HepG2 (cell line): Measurements from ENCODE around the gene CRTAC1. TPM values are rescaled to one million over a fixed set of nuclear protein-coding genes. Genes with fewer than 3 reads are reported as not detected.
A peak's percentile ranks its signal among the peaks of the same experiment; 100 is the strongest.

Experiments
- ARID3A ChIP-seq: IDR thresholded peaks from 2 replicates; pipeline ENCODE4 v1.6.1; 2012; ENCODE audit warnings: low read depth, low read length, improper control_type of control experiment
- BCL6 ChIP-seq: IDR thresholded peaks from 2 replicates; pipeline ENCODE4 v1.6.1; 2016; ENCODE audit warnings: missing genetic modification reagents, missing compliant biosample characterization
- DDIT3 ChIP-seq: sonication (generic); formaldehyde crosslinking; IDR thresholded peaks from 2 replicates; pipeline ENCODE4 v1.4.0; 2020; ENCODE audit warnings: mild to moderate bottlenecking, missing genetic modification reagents
- ELF4 ChIP-seq: sonication (generic); formaldehyde crosslinking; IDR thresholded peaks from 2 replicates; pipeline ENCODE4 v1.5.0; 2020; ENCODE audit warnings: missing genetic modification reagents, mild to moderate bottlenecking, moderate library complexity, borderline replicate concordance
- ESRRA ChIP-seq: sonication (generic); formaldehyde crosslinking; IDR thresholded peaks from 2 replicates; pipeline ENCODE4 v1.5.1; 2020; ENCODE audit warnings: mild to moderate bottlenecking, low read depth, missing genetic modification reagents
- ETV5 ChIP-seq: IDR thresholded peaks from 2 replicates; pipeline ENCODE4 v1.6.1; 2018; ENCODE audit warnings: missing biosample characterization, missing genetic modification reagents, inconsistent platforms, borderline replicate concordance
- HHEX ChIP-seq: IDR thresholded peaks from 2 replicates; pipeline ENCODE4 v1.6.1; 2016; ENCODE audit warnings: control low read depth
- HMG20A ChIP-seq: IDR thresholded peaks from 2 replicates; pipeline ENCODE4 v1.6.1; 2016; ENCODE audit warnings: borderline replicate concordance
- HNF1B ChIP-seq: sonication (generic); formaldehyde crosslinking; IDR thresholded peaks from 2 replicates; pipeline ENCODE4 v1.5.1; 2020; ENCODE audit warnings: mild to moderate bottlenecking, moderate library complexity, missing genetic modification reagents
- IKZF5 ChIP-seq: IDR thresholded peaks from 2 replicates; pipeline ENCODE4 v1.6.1; 2018; ENCODE audit warnings: missing genetic modification reagents, mild to moderate bottlenecking, missing compliant biosample characterization
- JARID2 ChIP-seq: sonication (generic); formaldehyde crosslinking; IDR thresholded peaks from 2 replicates; pipeline ENCODE4 v1.8.1; 2023; ENCODE audit warnings: missing genetic modification reagents, inconsistent platforms; ENCODE audit not compliant: insufficient replicate concordance
- MED1 ChIP-seq: sonication (generic); formaldehyde crosslinking; IDR thresholded peaks from 2 replicates; pipeline ENCODE4 v1.4.0; 2020; ENCODE audit warnings: missing genetic modification reagents
- MIXL1 ChIP-seq: IDR thresholded peaks from 2 replicates; pipeline ENCODE4 v1.6.1; 2016
- NR2F2 ChIP-seq: IDR thresholded peaks from 2 replicates; pipeline ENCODE4 v1.6.1; 2012; ENCODE audit warnings: low read depth, inconsistent platforms, borderline replicate concordance
- NR2F6 ChIP-seq, 2 experiments: IDR thresholded peaks; 2 replicates each; pipeline ENCODE4 v1.6.1; 2016; ENCODE audit warnings: antibody characterized with exemption in 1 of 2, mild to moderate bottlenecking in 1 of 2
- ONECUT2 ChIP-seq: sonication (generic); formaldehyde crosslinking; IDR thresholded peaks from 2 replicates; pipeline ENCODE4 v1.4.0; 2020; ENCODE audit warnings: missing genetic modification reagents
- SALL2 ChIP-seq: sonication (generic); formaldehyde crosslinking; IDR thresholded peaks from 2 replicates; pipeline ENCODE4 v1.8.1; 2023; ENCODE audit warnings: mild to moderate bottlenecking, missing genetic modification reagents, inconsistent platforms
- SKIL ChIP-seq: sonication (generic); formaldehyde crosslinking; IDR thresholded peaks from 2 replicates; pipeline ENCODE4 v1.8.0; 2022; ENCODE audit warnings: missing genetic modification reagents, mild to moderate bottlenecking, moderate library complexity, borderline replicate concordance
- SSRP1 ChIP-seq: IDR thresholded peaks from 2 replicates; pipeline ENCODE4 v1.6.1; 2016; ENCODE audit warnings: control low read depth
- ZBTB33 ChIP-seq: sonication (generic); formaldehyde crosslinking; IDR thresholded peaks from 2 replicates; pipeline ENCODE4 v1.4.0; 2020; ENCODE audit warnings: missing genetic modification reagents
- ZNF335 ChIP-seq: sonication (generic); formaldehyde crosslinking; IDR thresholded peaks from 2 replicates; pipeline ENCODE4 v1.4.0; 2020; ENCODE audit warnings: missing genetic modification reagents
- ZNF343 ChIP-seq: sonication (generic); formaldehyde crosslinking; IDR thresholded peaks from 2 replicates; pipeline ENCODE4 v1.4.0; 2020; ENCODE audit warnings: mild to moderate bottlenecking, missing genetic modification reagents
- ZNF530 ChIP-seq: sonication (generic); formaldehyde crosslinking; IDR thresholded peaks from 2 replicates; pipeline ENCODE4 v1.5.0; 2020; ENCODE audit warnings: low read depth, mild to moderate bottlenecking, missing genetic modification reagents
- ZNF773 ChIP-seq: sonication (generic); formaldehyde crosslinking; IDR thresholded peaks from 2 replicates; pipeline ENCODE4 v1.4.0; 2020; ENCODE audit warnings: missing genetic modification reagents, borderline replicate concordance
- polyA plus RNA-seq, 8 experiments: library from polyadenylated mRNA; depleted of rRNA in 3 of 8; stranded (reverse) in 7 of 8; unstranded in 1 of 8; fragments of >200 nt; fragmentation: Illumina TruSeq in 4 of 8; extraction: Trizol in 4 of 8; gene quantifications; 2 replicates each; pipeline versions ENCODE4 v1.2.1 to v1.2.3, GENCODE V29; 2011 to 2016; ENCODE audit warnings: low read depth in 4 of 8, missing spikeins in 1 of 8, mixed read lengths in 1 of 8; ENCODE audit not compliant: insufficient read depth in 1 of 8
- total RNA-seq, 5 experiments: library from RNA; depleted of rRNA; stranded (reverse); fragments of >200 nt; fragmentation: Illumina TruSeq; extraction: Trizol; gene quantifications; 2 replicates each; pipeline ENCODE4 v1.2.3, GENCODE V29; 2016; ENCODE audit warnings: low read depth in 1 of 5

CRTAC1 gene
- total and polyA plus RNA-seq, 2 of the 13 experiments (the other 11 are each of a cell fraction or from before 2014, with no cell fraction given) = not detected

GRCh38 chr10:97861924-97862323, 168.5 kb downstream of the CRTAC1 start (continued):
- TF ChIP-seq ZNF773 (CRISPR knock-in tag) (no peak), HNF1B (CRISPR knock-in tag) (no peak), ETV5 (CRISPR knock-in tag) (no peak), ONECUT2 (CRISPR knock-in tag) (peak; percentile 77), ZNF343 (CRISPR knock-in tag) (no peak), HHEX (CRISPR knock-in tag) (peak; percentile 78; the same call in 1 of the 2 replicates), JARID2 (CRISPR knock-in tag) (no peak), NR2F6 (IDR thresholded peaks at IDR 0.05) (peak; percentile 83), NR2F6 (CRISPR knock-in tag; IDR thresholded peaks at IDR 0.05) (peak; percentile 73), MIXL1 (CRISPR knock-in tag) (0 out of 2 replicates have a peak, but pooled peaks have one; percentile 13), SSRP1 (no peak), ESRRA (no peak; the same call in 1 of the 2 replicates), NR2F2 (peak; percentile 81), BCL6 (CRISPR knock-in tag) (peak; percentile 64), SKIL (CRISPR knock-in tag) (no peak), HMG20A (CRISPR knock-in tag) (0 out of 2 replicates have a peak, but pooled peaks have one; percentile 27), DDIT3 (CRISPR knock-in tag) (no peak), MED1 (CRISPR knock-in tag) (no peak), ARID3A (peak; percentile 89), ZNF530 (CRISPR knock-in tag) (no peak), IKZF5 (CRISPR knock-in tag) (no peak), ZBTB33 (no peak), ZNF335 (no peak), ELF4 (CRISPR knock-in tag) (no peak), SALL2 (no peak)
